Astrocyte of the spinal cord (primary cell): ENCODE results near the gene ITGAE.
"Not testable (repeated sequence)": the region's sequence is repeated elsewhere in the genome, so short reads cannot be mapped to it uniquely, and the experiment has no call there.

Experiments
- DNase-seq: peaks from one replicate; pipeline ENCODE4 v3.0.0; 2011; ENCODE audit warnings: low read depth, low spot score
- H3K4me3 ChIP-seq: 2 replicates; pipeline ENCODE4 v1.5.1; 2011; ENCODE audit warnings: low read depth, mild to moderate bottlenecking, low read length, moderate library complexity
- CTCF ChIP-seq: IDR thresholded peaks from 2 replicates; pipeline ENCODE4 v1.5.1; 2012; ENCODE audit warnings: low read depth, mild to moderate bottlenecking, low read length, inconsistent platforms
- in situ Hi-C: cut with HindIII; loops from 2 replicates; pipeline ENCODE4 v1.10.0; 2017; ENCODE audit warnings: low sequenced_read_pairs

ITGAE gene

GRCh38 chr17:3735515-3735914 lies 65.5 kb downstream of the ITGAE start:
- in situ Hi-C loops = no loop called here
- no peak for DNase-seq
- TF ChIP-seq CTCF = no peak
- no peak overlapping the region for H3K4me3 ChIP-seq

DNA sequence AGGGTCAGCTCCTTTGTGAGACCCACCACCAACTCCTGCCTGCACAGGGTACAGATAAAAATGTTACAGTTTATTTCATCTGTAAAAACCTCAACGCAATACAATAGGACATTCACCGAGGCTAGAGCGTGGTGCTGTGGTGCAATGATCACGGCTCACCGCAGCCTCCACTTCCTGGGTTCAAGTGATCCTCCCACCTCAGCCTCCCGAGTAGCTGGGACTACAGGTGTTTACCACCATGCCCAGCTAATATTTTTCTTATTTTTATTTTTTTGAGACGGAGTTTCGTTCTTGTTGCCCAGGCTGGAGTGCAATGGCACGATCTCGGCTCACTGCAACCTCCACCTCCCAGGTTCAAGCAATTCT lies 66.1 kb downstream of the ITGAE start:
- in situ Hi-C loops, H3K4me3 ChIP-seq: not testable (repeated sequence)

DNA sequence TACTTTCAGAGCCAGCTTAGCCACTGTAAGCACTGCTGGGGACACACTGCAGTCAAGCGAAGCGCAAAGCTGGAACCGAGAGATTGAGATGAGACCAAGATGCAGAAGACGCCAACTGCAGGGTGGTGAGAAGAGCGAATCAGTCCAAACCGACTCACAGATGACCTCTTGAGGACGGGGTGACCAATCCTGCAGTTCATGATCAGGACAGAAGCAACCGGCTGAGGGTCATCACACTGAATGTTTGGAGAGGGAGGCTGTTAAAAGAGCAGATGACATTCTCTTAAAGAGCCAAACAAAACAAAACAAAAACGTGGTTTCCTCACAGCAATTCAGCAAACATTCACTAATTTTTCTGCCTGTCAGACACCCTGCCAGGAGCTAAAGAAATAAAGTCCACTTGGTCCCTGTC lies 68.8 kb downstream of the ITGAE start:
- peak; percentile 20 for DNase-seq
- TF ChIP-seq CTCF = no peak
- in situ Hi-C loops = no loop called here
- H3K4me3 ChIP-seq = no peak overlapping the region

More for the DNA sequence above, 66.1 kb downstream of the ITGAE start:
- DNase-seq = not testable (repeated sequence)

- no peak overlapping the region for H3K4me3 ChIP-seq
- TF ChIP-seq CTCF = no peak
- in situ Hi-C loops = no loop called here
- peak; percentile 35 for DNase-seq
Measured at GRCh38 chr17:3730881-3731429, 70.0 kb downstream of the ITGAE start.

- no peak overlapping the region for H3K4me3 ChIP-seq
- in situ Hi-C loops = no loop called here
- TF ChIP-seq CTCF = no peak
- DNase-seq = no peak
Measured at GRCh38 chr17:3729881-3730280, 71.1 kb downstream of the ITGAE start.

DNA sequence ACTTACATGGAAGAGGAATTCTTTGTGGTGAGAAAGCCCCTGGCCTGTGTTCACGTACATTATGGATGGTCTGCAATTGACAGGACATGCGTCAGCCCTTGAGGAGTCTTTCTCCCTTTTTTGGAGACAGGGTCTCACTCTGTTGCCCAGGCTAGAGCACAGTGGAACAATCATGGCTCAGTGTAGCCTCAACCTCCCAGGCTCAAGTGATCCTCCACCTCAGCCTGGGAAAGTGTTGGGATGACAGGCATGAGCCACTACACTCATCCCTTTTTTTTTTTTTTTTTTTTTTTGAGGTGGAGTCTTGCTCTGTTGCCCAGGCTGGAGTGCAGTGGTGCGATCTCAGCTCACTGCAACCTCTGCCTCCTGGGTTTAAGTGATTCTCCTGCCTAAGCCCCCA lies 72.9 kb downstream of the ITGAE start:
- DNase-seq, H3K4me3 ChIP-seq, in situ Hi-C loops: not testable (repeated sequence)

DNA sequence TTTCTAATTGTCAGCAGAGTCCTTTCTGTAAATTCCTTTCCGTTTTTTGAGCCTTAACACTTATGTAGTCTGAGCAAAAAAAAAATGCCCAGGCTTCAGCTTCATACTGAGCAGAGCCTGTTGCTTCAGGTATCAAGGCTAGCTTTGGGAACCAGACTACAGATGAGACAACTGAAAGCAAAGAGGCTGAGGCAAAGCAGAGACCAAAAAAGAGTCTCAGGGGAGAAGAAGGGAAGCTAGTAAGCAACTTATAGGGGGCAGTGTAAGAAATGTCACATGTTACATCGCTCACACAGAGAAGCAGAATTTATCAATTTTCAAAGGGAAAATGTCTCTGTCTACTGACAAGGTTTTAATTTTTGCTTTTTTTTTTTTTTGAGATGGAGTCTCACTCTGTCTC lies 73.9 kb downstream of the ITGAE start:
- H3K4me3 ChIP-seq = no peak overlapping the region
- DNase-seq = no peak
- no peak for TF ChIP-seq CTCF
- in situ Hi-C loops = no loop called here

DNA sequence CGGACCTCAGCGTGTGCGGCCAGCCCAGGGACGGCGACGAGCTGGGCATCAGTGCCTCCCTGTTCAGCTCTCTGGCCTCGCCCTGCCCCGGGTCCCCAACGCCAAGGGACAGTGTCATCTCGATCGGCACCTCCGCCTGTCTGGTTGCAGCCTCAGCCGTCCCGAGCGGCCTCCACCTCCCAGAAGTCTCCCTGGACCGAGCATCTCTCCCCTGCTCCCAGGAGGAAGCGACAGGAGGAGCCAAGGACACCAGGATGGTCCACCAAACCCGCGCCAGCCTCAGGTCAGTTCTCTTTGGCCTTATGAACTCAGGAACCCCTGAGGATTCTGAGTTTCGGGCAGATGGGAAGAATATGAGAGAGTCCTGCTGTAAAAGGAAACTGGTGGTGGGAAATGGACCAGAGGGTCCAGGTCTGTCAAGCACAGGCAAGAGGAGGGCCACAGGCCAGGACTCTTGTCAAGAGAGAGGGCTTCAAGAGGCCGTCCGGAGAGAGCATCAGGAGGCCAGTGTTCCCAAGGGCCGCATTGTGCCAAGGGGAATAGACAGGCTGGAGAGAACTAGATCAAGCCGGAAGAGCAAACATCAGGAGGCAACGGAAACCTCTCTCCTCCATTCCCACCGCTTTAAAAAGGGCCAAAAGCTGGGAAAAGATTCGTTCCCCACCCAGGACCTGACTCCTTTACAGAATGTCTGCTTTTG lies 76.5 kb downstream of the ITGAE start:
- peak overlapping the region; percentile 91 for H3K4me3 ChIP-seq
- in situ Hi-C loops = no loop called here
- no peak for DNase-seq
- TF ChIP-seq CTCF = no peak
